GM13976 (cell line): ENCODE data around the gene ASXL3.

Experiments used
- DNase-seq: peaks from one replicate; pipeline ENCODE4 v3.0.0; 2012; ENCODE audit warnings: low spot score
- in situ Hi-C: fragments of 300-500 bp; cut with MboI; formaldehyde crosslinking; loops from one replicate; pipeline ENCODE4 v1.12.0; 2022; ENCODE audit warnings: low sequenced_read_pairs, mixed read lengths, inconsistent platforms; ENCODE audit not compliant: unreplicated experiment
- TF ChIP-seq, protein P1 (sequence below): IDR thresholded peaks from 2 replicates; pipeline ENCODE4 v1.5.1; 2012; ENCODE audit warnings: borderline replicate concordance, mild to moderate bottlenecking; ENCODE audit not compliant: insufficient read depth; ENCODE audit errors: extremely low read depth, missing control alignments, control extremely low read depth

The ASXL3 gene

DNA sequence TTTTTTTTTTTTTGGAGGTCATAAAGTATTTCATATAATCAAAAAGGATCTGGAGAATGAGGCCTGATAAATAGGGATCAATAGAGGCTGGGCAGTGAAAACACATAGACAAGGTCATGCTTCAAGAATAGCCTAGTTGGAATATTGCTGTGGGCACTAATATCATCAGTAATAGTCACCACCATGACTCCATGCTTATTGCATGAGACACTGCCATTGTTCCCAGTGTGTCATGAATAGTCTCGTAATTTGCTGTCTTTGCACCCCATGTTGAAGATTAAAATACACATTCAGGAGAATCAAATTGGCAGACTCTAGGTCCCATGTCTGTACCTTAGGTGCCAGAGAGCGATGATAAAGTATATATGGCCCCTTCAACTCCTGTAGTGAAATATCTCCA, 10.3 kb downstream of the ASXL3 start:
- TF ChIP-seq, protein P1, sequence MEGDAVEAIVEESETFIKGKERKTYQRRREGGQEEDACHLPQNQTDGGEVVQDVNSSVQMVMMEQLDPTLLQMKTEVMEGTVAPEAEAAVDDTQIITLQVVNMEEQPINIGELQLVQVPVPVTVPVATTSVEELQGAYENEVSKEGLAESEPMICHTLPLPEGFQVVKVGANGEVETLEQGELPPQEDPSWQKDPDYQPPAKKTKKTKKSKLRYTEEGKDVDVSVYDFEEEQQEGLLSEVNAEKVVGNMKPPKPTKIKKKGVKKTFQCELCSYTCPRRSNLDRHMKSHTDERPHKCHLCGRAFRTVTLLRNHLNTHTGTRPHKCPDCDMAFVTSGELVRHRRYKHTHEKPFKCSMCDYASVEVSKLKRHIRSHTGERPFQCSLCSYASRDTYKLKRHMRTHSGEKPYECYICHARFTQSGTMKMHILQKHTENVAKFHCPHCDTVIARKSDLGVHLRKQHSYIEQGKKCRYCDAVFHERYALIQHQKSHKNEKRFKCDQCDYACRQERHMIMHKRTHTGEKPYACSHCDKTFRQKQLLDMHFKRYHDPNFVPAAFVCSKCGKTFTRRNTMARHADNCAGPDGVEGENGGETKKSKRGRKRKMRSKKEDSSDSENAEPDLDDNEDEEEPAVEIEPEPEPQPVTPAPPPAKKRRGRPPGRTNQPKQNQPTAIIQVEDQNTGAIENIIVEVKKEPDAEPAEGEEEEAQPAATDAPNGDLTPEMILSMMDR = no peak
- DNase-seq = no peak
- in situ Hi-C loops = no loop called here

DNA sequence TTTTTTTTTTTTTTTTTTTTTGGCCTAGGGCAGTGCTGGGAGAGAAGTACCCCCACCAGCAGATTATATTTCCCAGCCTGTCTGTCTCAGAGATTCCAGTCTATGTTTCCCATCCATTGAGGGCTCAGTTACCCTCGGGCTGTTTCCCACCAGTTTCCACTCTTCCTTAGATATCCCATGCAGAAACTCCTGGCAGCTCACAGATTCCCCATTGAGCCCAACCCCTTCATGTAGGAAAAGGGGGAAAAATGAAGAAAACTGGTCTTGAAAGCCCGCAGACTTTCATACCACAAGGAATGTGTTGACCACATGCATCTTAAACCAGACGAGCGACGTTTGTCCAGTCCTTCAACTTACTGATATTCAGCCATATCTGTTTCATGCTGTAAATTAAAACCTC, 15.2 kb downstream of the ASXL3 start:
- in situ Hi-C loops = no loop called here
- TF ChIP-seq, protein P1 = no peak

DNA sequence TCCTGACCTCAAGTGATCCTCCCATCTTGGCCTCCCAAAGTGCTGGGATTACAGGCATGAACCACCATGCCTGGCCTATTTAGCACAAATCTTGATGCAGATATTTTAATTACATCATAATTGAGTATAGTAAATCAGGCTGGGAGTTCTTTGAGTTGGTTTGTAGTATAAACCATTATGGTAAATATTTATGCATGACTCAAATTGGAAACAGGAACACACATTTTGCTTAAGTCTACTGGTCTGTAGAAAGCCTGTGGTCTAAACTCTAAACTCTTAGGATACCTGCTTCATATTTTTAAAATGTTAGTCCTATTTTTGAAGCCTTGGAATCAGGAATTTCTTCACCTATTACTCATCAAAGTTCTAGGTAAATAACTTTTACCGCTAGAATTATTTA, 16.8 kb downstream of the ASXL3 start:
- TF ChIP-seq, protein P1 = no peak
- in situ Hi-C loops = no loop called here
- DNase-seq = no peak

More for the DNA sequence above, 15.2 kb downstream of the ASXL3 start:
- no peak for DNase-seq

DNA sequence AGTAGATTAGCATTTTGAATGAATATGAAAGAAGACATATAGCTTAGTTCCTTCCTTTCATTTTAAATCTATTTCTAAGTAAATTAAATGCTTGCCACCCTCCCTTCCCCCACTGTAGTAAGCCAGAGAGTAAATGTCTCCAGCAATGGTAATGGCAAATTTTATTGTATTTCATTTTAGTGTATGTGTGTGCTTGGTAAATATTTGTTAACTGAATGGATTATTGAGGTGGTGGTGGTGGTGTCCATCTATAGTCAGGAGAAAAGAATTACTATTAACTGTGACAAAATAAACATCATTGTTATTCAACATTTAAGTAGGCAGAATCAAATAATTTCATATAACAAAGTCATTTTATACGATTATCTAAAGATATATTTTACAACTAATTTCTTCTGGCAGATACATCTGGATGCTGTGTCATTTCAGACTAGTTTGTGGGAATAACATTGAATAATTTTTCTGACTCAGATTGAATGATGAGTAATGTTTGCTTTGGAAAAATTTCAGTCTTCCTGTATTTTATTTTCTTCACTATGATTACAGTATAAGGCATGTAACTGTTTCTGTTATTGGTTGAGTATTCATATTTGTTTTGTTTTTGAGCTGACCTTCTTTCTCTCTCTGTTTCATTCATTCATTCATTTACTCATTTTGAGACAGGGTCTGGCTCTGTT, 18.3 kb downstream of the ASXL3 start:
- no peak for DNase-seq
- TF ChIP-seq, protein P1 = no peak
- in situ Hi-C loops = no loop called here

GRCh38 chr18:33600846-33601245, 22.8 kb downstream of the ASXL3 start:
- TF ChIP-seq, protein P1 = no peak
- no peak for DNase-seq
- in situ Hi-C loops = no loop called here

- TF ChIP-seq, protein P1 = no peak
- no peak for DNase-seq
- in situ Hi-C loops = no loop called here
These were observed 25.4 kb downstream of the ASXL3 start for GRCh38 chr18:33603454-33603853.
